Right kidney (tissue), 1 donor: ENCODE data around the gene CASKIN2.
A peak's percentile ranks its signal among the peaks of the same experiment; 100 is the strongest.
"Not testable (repeated sequence)": the region's sequence is repeated elsewhere in the genome, so short reads cannot be mapped to it uniquely, and the experiment has no call there.

Experiments used
- DNase-seq: peaks from one replicate; pipeline ENCODE4 v3.0.0-alpha.2; 2016

The CASKIN2 gene

GRCh38 chr17:75488693-75489510 lies 26.4 kb downstream of the CASKIN2 start:
- DNase-seq: no peak

DNA sequence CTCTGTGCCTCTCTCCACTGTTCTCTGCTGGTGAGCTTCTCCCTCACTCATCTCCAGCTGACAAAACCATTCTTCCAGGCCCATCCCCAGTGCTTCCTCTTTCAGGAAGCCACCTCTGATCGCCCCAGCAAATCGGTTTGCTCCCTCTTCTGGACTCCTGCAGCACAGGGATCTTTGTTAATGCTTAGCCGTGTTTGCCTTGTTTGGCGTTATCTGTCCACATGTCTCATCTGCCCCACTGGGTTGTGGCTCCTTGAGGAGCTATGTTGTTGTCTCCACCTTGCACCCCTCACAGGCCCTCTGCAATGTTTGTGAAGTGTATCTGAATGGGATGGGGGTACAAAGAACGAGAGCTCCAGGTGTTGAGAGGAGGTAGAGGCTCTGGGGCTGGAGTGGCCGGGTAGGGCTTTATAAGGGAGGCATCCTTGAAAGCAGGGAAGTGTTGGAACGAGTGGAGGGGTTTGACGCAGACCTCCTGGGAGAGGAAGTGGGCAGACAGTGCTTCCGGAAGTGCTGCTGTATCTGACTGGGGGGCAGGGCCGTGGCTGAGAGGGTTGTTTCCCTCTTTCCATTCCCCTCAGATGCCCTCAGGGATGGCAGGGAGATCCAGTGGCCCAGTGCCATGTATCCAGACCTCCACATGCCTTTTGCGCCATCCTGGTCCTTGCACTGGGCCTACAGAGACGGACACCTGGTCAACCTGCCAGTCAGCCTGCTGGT lies 27.8 kb downstream of the CASKIN2 start:
- no peak for DNase-seq

- DNase-seq: no peak
Measured at GRCh38 chr17:75486951-75487350, 28.4 kb downstream of the CASKIN2 start.

- no peak for DNase-seq
Measured at GRCh38 chr17:75486151-75486550, 29.2 kb downstream of the CASKIN2 start.

- DNase-seq: no peak
Measured at GRCh38 chr17:75485688-75486087, 29.6 kb downstream of the CASKIN2 start.

GRCh38 chr17:75482098-75482942 lies 33.0 kb downstream of the CASKIN2 start:
- DNase-seq: no peak

- DNase-seq: no peak
Measured at GRCh38 chr17:75481194-75482068, 33.9 kb downstream of the CASKIN2 start.

DNA sequence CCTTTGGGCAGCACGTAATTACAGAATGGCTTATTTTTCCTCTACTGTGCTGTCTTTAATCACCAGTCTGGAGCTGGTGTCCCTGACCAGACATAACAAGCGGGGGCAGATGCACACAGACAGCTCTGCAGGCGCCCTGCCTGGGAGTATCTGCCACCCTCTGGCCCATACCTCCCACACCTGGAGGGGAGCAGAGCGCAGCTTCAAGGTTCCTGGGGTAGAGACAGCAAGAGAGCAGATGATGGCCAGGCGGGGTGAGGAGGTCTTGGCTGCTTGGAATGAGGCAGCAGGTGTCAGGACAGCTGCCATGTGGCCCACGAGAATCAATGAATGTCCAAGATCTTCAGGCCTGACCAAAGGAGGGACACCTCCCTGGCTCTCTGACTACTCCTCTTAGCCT lies 35.1 kb downstream of the CASKIN2 start:
- DNase-seq: no peak

DNA sequence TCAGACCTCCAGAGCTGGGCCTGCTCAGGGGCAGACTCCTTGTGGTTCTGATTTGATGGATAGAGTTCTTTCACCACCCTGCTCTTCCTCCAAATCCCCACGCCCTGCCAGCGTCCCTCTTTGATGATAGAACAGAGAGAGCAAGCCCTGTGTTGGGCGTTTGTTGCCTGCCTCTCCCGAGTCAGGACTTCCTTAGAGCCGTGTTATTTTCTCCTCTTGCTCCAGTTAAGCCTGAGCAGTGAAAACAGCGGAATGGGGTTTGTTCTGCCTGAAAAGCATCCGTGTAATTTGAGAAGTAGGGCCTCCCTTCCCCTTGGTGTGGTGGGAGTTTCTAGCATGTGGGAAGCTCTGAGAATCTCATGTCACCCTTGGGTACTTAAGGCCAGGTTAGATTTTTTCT lies 36.8 kb downstream of the CASKIN2 start:
- DNase-seq: peak; percentile 61

GRCh38 chr17:75477490-75477862 lies 37.9 kb downstream of the CASKIN2 start:
- DNase-seq: not testable (repeated sequence)

DNA sequence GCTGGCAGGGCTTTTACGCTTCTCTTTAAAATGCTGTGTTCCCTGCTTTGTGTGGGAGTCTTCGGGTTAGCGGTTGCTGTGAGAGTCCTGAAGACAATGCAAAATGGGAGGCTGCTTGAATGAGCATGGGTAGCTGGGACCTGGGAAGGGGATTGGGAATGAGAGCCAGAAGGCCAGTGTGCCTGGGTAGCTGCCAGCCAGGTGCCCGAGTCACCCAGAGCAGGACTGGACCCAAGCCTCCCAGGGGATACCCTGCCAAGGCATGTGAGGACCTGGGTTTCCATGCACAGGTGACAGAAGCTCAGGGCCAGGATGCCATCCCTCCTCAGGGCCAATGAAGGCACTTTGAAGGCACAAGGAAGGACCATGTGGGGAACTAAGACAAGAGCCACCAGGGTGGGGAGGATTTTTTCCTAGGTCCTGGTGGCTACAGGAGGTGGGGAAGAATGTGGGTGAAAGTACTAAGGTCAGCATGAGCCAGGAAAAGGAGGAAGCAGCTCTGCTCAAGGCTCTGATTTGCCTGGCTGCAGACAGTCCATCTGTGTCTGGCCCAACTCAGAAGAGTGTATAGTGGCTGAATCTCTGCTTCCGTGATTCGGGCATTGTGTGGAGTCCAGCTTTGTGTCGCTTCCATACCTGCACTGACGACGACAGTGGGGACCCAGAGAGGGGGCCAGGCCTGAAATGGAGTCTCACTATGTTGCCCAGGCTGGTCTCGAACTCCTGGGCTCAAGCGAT lies 38.4 kb downstream of the CASKIN2 start:
- DNase-seq: no peak

GRCh38 chr17:75476271-75476671 lies 39.1 kb downstream of the CASKIN2 start:
- no peak for DNase-seq

GRCh38 chr17:75475851-75476250 lies 39.5 kb downstream of the CASKIN2 start:
- peak; percentile 58 for DNase-seq

- DNase-seq: no peak
Measured at GRCh38 chr17:75475144-75475835, 40.0 kb downstream of the CASKIN2 start.

DNA sequence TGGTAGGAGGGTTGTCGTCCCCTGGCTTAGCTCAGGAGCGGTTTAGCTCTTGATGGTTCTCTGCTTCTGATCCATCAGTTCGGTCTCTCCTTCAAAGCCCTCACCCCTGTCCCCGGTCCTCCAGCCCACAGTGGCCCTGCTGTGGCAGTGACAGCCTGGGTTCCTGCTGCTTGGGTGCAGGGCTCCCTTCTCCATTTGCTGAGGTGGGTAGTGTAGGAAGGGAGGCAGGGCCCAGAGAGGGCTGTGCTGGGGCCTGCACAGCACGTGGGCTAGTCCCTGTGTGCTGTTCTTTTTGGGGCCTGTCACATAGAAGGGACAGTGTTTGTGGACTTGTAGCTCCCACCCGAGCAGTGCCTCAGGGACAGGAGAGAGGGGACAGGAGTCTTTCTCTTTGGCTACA lies 40.6 kb downstream of the CASKIN2 start:
- DNase-seq: no peak

- DNase-seq: no peak
Measured at GRCh38 chr17:75473246-75473645, 42.1 kb downstream of the CASKIN2 start.

GRCh38 chr17:75472119-75472518 lies 43.2 kb downstream of the CASKIN2 start:
- no peak for DNase-seq

DNA sequence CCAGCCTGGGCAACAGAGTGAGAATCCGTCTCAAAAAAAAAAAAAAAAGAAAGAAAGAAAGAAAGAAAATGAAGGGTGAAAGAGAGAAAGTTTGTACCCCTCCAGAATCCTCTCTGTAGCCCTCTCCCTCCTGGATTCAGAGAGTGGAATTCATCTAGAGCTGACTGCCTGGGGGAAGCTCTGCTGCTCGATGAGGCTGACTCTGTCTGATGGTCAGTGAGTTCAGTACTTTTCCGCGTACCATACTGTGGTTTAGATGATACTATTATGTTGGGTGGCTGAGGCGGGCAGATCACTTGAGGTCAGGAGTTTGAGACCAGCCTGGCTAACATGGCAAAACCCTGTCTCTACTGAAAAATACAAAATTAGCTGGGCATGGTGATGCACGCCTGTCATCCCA lies 44.1 kb downstream of the CASKIN2 start:
- DNase-seq: no peak

GRCh38 chr17:75468779-75469373 lies 46.5 kb downstream of the CASKIN2 start:
- no peak for DNase-seq

DNA sequence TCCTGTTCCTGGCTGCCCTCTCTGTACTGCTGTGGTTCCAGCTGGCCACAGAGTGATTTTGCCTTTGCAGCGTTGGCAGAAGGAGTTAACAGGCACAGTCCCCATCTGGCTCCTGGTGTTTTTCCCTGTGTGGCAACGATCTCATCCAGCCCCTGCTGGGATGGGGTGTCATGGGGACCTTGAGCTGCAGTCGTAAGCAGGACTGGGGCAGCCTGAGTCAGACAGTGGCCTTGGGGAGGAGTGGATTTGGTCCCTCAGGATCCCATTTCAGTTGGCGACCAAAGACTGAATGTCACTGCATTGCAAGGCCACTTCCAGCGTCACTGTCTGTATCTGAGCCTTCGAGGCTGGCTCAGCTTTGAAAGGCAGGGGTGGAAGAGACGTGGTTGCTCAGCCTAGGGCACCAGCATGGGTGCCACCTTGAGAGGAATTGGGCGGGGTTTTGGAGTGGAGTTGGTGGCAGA lies 47.0 kb downstream of the CASKIN2 start:
- no peak for DNase-seq
